Right ventricle myocardium inferior (tissue), 1 donor: Measurements from ENCODE around the gene SLC30A2. TPM values are rescaled to one million over a fixed set of nuclear protein-coding genes. Genes with fewer than 3 reads are reported as not detected.
A peak's percentile ranks its signal among the peaks of the same experiment; 100 is the strongest.

Source experiments
- ATAC-seq: fragments of 200-7000 bp; cut with Tn5 transposase; one replicate; pipeline ENCODE4 v1.9.1; 2020; ENCODE audit warnings: mild to moderate bottlenecking, moderate library complexity
- DNase-seq: peaks from one replicate; pipeline ENCODE4 v3.0.0; 2021; ENCODE audit errors: missing footprints
- intact Hi-C: fragments of 100-400 bp; cut with DNase I; formaldehyde crosslinking; loops from one replicate; pipeline ENCODE4 v1.11.0; 2022
- total RNA-seq: library from RNA; stranded (reverse); fragmentation: NEBNext Ultra II Directional; extraction: Animal tissue kit (Norgen Biotek cat#: 25700); gene quantifications from one replicate; pipeline ENCODE4 v1.2.1, GENCODE V29; 2021
- donor health status: DM: no; HTN: yes; CAD: no; lungs with severe emphysema.

Gene SLC30A2
- total RNA-seq, 1 donor from 2014 or later: 4.0 TPM

GRCh38 chr1:25991937-25992688, 53.8 kb downstream of the SLC30A2 start:
- DNase-seq (no peak), ATAC-seq (no peak)
- intact Hi-C loops: no loop called here

GRCh38 chr1:25990702-25991395, 55.1 kb downstream of the SLC30A2 start:
- ATAC-seq: peak; percentile 59
- intact Hi-C loops: no loop called here
- DNase-seq: no peak

DNA sequence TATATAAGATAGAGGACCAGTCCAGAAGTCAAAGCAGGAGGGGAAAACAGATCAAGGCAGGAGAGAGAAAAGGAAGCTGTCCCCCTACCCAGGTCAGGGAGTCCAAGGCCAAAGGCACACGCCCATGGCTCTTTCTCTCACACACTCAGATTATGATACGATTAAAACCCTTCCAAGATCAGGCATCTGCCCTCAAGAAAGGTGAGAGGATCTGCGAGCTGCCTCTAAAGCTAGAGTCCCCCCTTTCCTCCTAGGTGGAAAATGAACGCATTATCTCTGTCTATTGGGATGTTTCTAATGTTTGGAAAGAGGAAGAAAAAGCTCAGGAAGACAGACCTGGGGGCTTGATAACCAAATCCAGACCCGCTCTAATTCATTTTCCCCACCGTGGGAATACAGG, 55.7 kb downstream of the SLC30A2 start:
- DNase-seq: no peak
- no peak for ATAC-seq
- intact Hi-C loops: no loop called here

DNA sequence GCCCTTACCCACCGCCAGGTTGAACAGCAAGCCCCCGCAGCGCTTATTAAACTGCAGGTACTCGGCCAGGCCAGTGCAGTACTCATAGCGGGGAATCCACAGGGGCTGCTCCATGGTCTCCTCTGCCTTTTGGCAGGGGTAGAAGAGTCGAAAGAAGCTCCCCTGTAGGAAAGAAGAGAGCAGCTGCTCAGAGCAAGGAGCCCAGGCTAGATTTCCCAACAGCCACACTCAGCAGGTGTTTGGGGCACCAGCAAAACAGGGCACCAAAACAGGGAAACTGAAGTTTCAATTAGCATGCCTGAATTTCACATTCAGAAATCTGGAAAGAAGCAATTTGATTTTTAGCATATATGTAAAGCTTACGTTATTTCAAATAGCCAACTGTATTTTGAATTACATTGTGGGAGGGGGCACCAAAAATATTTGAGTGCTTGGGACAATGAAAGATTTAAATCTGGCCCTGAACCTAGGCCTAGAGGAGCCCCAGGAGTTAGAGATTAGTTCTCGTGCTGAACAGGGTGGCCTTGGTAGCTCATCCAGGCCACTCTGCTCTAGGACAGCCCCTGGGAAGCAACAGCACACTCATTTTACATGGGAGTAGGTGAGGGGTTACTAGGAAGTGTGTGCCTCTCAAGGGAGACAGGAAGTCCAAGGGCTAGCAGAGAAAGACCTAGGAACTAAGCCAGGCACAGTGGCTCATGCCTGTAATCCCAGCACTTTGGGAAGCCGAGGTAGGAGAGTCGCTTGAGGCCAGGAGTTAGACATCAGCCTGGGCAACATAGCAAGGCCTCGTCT, 56.3 kb downstream of the SLC30A2 start:
- no peak for ATAC-seq

GRCh38 chr1:25987951-25988350, 58.0 kb downstream of the SLC30A2 start:
- DNase-seq: no peak
- intact Hi-C loops: no loop called here
- no peak for ATAC-seq

More for the DNA sequence above, 56.3 kb downstream of the SLC30A2 start:
- no peak for DNase-seq
- intact Hi-C loops: no loop called here

Other genes with a start within 250 kb of the SLC30A2 start
- gene SELENON, start 245.9 kb downstream of the SLC30A2 start, total RNA-seq: 45.7 TPM
- 206 TPM for gene MTFR1L, start 226.2 kb downstream of the SLC30A2 start, total RNA-seq
- gene AUNIP, start 186.7 kb downstream of the SLC30A2 start, total RNA-seq: not detected
- 2.2 TPM for gene PAQR7, start 170.4 kb downstream of the SLC30A2 start, total RNA-seq
- gene STMN1, start 139.7 kb downstream of the SLC30A2 start, total RNA-seq: 30.0 TPM
- 9.7 TPM for gene PAFAH2, start 48.1 kb downstream of the SLC30A2 start, total RNA-seq
- 11.2 TPM for gene EXTL1, start 24.3 kb downstream of the SLC30A2 start, total RNA-seq
- gene TRIM63, start 21.5 kb upstream of the SLC30A2 start, total RNA-seq: 212 TPM
- gene PDIK1L, start 65.7 kb upstream of the SLC30A2 start, total RNA-seq: 4.0 TPM
- gene FAM110D, start 113.0 kb upstream of the SLC30A2 start, total RNA-seq: 4.0 TPM
- not detected for gene C1orf232, start 122.8 kb upstream of the SLC30A2 start, total RNA-seq
- gene ZNF593, start 123.8 kb upstream of the SLC30A2 start, total RNA-seq: 14.9 TPM
- gene ZNF593OS, start 125.7 kb upstream of the SLC30A2 start, total RNA-seq: not detected
- 1.8 TPM for gene CNKSR1, start 131.4 kb upstream of the SLC30A2 start, total RNA-seq
- gene CATSPER4, start 144.5 kb upstream of the SLC30A2 start, total RNA-seq: not detected
- 73.6 TPM for gene CEP85, start 188.1 kb upstream of the SLC30A2 start, total RNA-seq
- gene SH3BGRL3, start 234.0 kb upstream of the SLC30A2 start, total RNA-seq: 50.5 TPM